Keratinocyte (primary cell): ENCODE measurements around the gene NDUFB11. TPM values are rescaled to one million over a fixed set of nuclear protein-coding genes. Genes with fewer than 3 reads are reported as not detected.

Source experiments
- DNase-seq: peaks from one replicate; pipeline ENCODE4 v3.0.0-alpha.2; 2011; ENCODE audit warnings: low read depth, missing footprints, low spot score
- FAIRE-seq: peaks from 2 replicates; lab custom pipeline; 2011; peaks lifted over from hg19 to GRCh38; lab: Jason Lieb, UNC
- H2AFZ ChIP-seq: 2 replicates; pipeline ENCODE4 v1.6.0; 2012; ENCODE audit warnings: low read length, control low read depth, inconsistent platforms; ENCODE audit not compliant: control insufficient read depth
- H3K27ac ChIP-seq: 2 replicates; pipeline ENCODE4 v1.5.1; 2011; ENCODE audit warnings: low read length; ENCODE audit not compliant: control insufficient read depth, insufficient read depth
- H3K27me3 ChIP-seq: 3 replicates; pipeline ENCODE4 v1.6.0; 2011; ENCODE audit warnings: low read length; ENCODE audit not compliant: control insufficient read depth, insufficient read depth; ENCODE audit errors: extremely low read depth
- H3K36me3 ChIP-seq, 2 experiments: 2 replicates in 1 of 2; 3 replicates in 1 of 2; pipeline ENCODE4 v1.5.1; 2011; ENCODE audit warnings: low read length in 2 of 2, mild to moderate bottlenecking in 1 of 2; ENCODE audit not compliant: control insufficient read depth in 2 of 2, insufficient read depth in 2 of 2; ENCODE audit errors: extremely low read depth in 1 of 2
- H3K4me1 ChIP-seq: 3 replicates; pipeline ENCODE4 v1.5.1; 2011; ENCODE audit warnings: low read length; ENCODE audit not compliant: control insufficient read depth, insufficient read depth; ENCODE audit errors: extremely low read depth
- H3K4me2 ChIP-seq: 3 replicates; pipeline ENCODE4 v1.6.0; 2011; ENCODE audit warnings: low read depth, low read length; ENCODE audit not compliant: control insufficient read depth, insufficient read depth; ENCODE audit errors: extremely low read depth
- H3K4me3 ChIP-seq, 3 experiments: fragments of 200-600 bp in 1 of 3; sonication (generic) in 1 of 3; 2 replicates in 2 of 3; 3 replicates in 1 of 3; pipeline ENCODE4 v1.5.1; 2011 to 2016; ENCODE audit warnings: low read length in 3 of 3, mild to moderate bottlenecking in 3 of 3, control low read depth in 2 of 3, inconsistent platforms in 1 of 3, low read depth in 1 of 3, mixed read lengths in 1 of 3, mixed run types in 1 of 3, moderate library complexity in 1 of 3; ENCODE audit not compliant: control insufficient read depth in 2 of 3, insufficient read depth in 2 of 3; ENCODE audit errors: extremely low read depth in 1 of 3
- H3K79me2 ChIP-seq: 2 replicates; pipeline ENCODE4 v1.6.0; 2012; ENCODE audit warnings: low read length; ENCODE audit not compliant: control insufficient read depth, insufficient read depth
- H3K9ac ChIP-seq: 3 replicates; pipeline ENCODE4 v1.6.0; 2011; ENCODE audit warnings: low read length; ENCODE audit not compliant: control insufficient read depth, insufficient read depth; ENCODE audit errors: extremely low read depth
- H3K9me1 ChIP-seq: 3 replicates; pipeline ENCODE4 v1.6.0; 2011; ENCODE audit warnings: low read length; ENCODE audit not compliant: control insufficient read depth, insufficient read depth; ENCODE audit errors: extremely low read depth
- H3K9me3 ChIP-seq: 2 replicates; pipeline ENCODE4 v1.5.1; 2012; ENCODE audit warnings: low read depth, low read length; ENCODE audit not compliant: control insufficient read depth
- H4K20me1 ChIP-seq: 3 replicates; pipeline ENCODE4 v1.6.0; 2011; ENCODE audit warnings: low read length; ENCODE audit not compliant: control insufficient read depth, insufficient read depth; ENCODE audit errors: extremely low read depth
- CTCF ChIP-seq, 3 experiments: IDR thresholded peaks in 1 of 3; conservative IDR thresholded peaks in 1 of 3; optimal IDR thresholded peaks in 1 of 3; 2 replicates in 2 of 3; 3 replicates in 1 of 3; pipeline versions ENCODE3 to v1.5.1; 2011; ENCODE audit warnings: low read length in 3 of 3, mild to moderate bottlenecking in 3 of 3, moderate library complexity in 2 of 3, control low read depth in 1 of 3, inconsistent platforms in 1 of 3; ENCODE audit not compliant: insufficient read depth in 2 of 3; ENCODE audit errors: extremely low read depth in 1 of 3
- EZH2 ChIP-seq: IDR thresholded peaks from one replicate; pipeline ENCODE4 v1.6.1; 2012; ENCODE audit warnings: inconsistent platforms, mild to moderate bottlenecking, low read length, moderate library complexity
- dilution Hi-C: fragments of 300-500 bp; cut with MboI; formaldehyde crosslinking; loops from one replicate; pipeline ENCODE4 v1.7.0; 2020; ENCODE audit warnings: low sequenced_read_pairs; ENCODE audit not compliant: extremely low pct_ligation_motif_present
- polyA plus RNA-seq, 5 experiments: library from polyadenylated mRNA; depleted of rRNA in 3 of 5; stranded (reverse) in 3 of 5; stranded (forward) in 1 of 5; unstranded in 1 of 5; fragments of >200 nt; gene quantifications; 1 replicate in 1 of 5; 2 replicates in 3 of 5; 3 replicates in 1 of 5; pipeline versions ENCODE4 v1.2.1 to v1.2.3, GENCODE V29; 2011 to 2012; ENCODE audit warnings: missing spikeins in 2 of 5, low read depth in 1 of 5, low replicate concordance in 1 of 5
- small RNA-seq, 3 experiments: library from RNA; depleted of rRNA; stranded (forward); fragments of <200 nt; gene quantifications; one replicate each; pipeline ENCODE3, GENCODE V24; 2012; ENCODE audit warnings: low read depth in 3 of 3, low replicate concordance in 1 of 3; ENCODE audit not compliant: insufficient read length in 3 of 3

The NDUFB11 gene
- polyA plus RNA-seq, 1 donor (not counting 4 experiments of a cell fraction or from before 2014, with no cell fraction given): 39.3 TPM

DNA sequence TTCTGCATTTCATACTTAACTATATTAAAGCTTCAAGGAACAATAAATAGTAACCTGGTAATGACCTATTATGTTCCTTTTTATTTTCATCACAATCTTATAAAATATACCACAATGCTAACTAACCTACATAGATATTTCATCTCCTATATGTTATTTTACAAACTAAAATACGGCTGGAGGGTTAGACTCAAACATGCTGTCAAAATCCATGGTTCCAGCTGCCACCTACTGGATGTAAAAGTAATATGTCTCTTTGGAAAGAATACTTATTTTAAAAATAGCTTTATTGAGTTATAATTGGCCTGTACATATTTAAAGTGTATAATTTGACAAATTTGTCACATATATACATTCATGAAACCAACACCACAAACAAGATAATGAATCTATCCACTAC lies 51.3 kb downstream of the NDUFB11 start:
- Histone ChIP-seq H2AFZ (no peak overlapping the region), H3K9ac (no peak overlapping the region), H3K36me3 (no peaks in the 10 kb centered on the region), H3K4me1 (no peaks in the 10 kb centered on the region), H3K27me3 (no peaks in the 10 kb centered on the region), H3K9me3 (no peaks in the 10 kb centered on the region), H3K79me2 (no peaks in the 10 kb centered on the region), H3K9me1 (no peaks in the 10 kb centered on the region), H4K20me1 (no peaks in the 10 kb centered on the region), H3K4me3 (no peak overlapping the region), H3K4me2 (no peak overlapping the region), H3K27ac (no peak overlapping the region)
- dilution Hi-C loops: no loop called here
- FAIRE-seq (no peak), DNase-seq (no peak)
- TF ChIP-seq EZH2: no peak
- TF ChIP-seq CTCF (optimal IDR thresholded peaks at IDR 0.05 in 1 of 3, IDR thresholded peaks at IDR 0.05 in 1 of 3, conservative IDR thresholded peaks at IDR 0.05 in 1 of 3; ENCODE audit: extremely low read depth in 1 of 3, insufficient read depth in 2 of 3, low read length in 3 of 3): peak in 1 of 3 experiments; percentile 39

Small RNA genes lying within 50 kb of the gene (small RNA-seq; reads per million reads assigned to genes)
- gene RNU12-2P: 0 reads per million in 3 experiments

Other genes starting within 250 kb of the NDUFB11 start
- gene JADE3, start 232.3 kb downstream of the NDUFB11 start, polyA plus RNA-seq: 4.8 to 8.2 TPM (median 6.3 TPM) in 3 replicates
- gene RGN, start 66.3 kb downstream of the NDUFB11 start, polyA plus RNA-seq: not detected in 3 replicates
- gene RBM10, start 519 bp upstream of the NDUFB11 start, polyA plus RNA-seq: 10.8 to 21.5 TPM (median 10.8 TPM) in 3 replicates
- 236 to 317 TPM (median 309 TPM) in 3 replicates for gene UBA1, start 49.1 kb upstream of the NDUFB11 start, polyA plus RNA-seq
- gene CDK16, start 74.0 kb upstream of the NDUFB11 start, polyA plus RNA-seq: 79.3 to 134 TPM (median 89.5 TPM) in 3 replicates
- gene USP11, start 88.3 kb upstream of the NDUFB11 start, polyA plus RNA-seq: 4.2 to 12.0 TPM (median 6.3 TPM) in 3 replicates
- 0.06 to 0.12 TPM (median 0.06 TPM) in 3 replicates for gene ZNF157, start 225.9 kb upstream of the NDUFB11 start, polyA plus RNA-seq